Measurements from ENCODE around the gene RPTN. TPM values are rescaled to one million over a fixed set of nuclear protein-coding genes. Genes with fewer than 3 reads are reported as not detected.

RPTN gene
- total RNA-seq, 2 donors from 2014 or later: not detected

- DNase-seq (no peak), ATAC-seq (no peak)
- Histone ChIP-seq H3K27ac (no peak overlapping the region), H3K36me3 (replicated peaks in 1 of 2; ENCODE audit: insufficient read depth in 1 of 2, low read depth in 2 of 2) (no peaks in the 10 kb centered on the region), H3K4me1 (no peaks in the 10 kb centered on the region), H3K4me3 (no peak overlapping the region), H3K27me3 (no peaks in the 10 kb centered on the region), H3K9me3 (no peaks in the 10 kb centered on the region)
- WGBS, 2 donors: 69 to 81% methylated on average over 1 of the region's 1 CpG
- TF ChIP-seq CTCF (IDR thresholded peaks at IDR 0.05) (no peak), POLR2A (IDR thresholded peaks at IDR 0.05) (no peak)
- intact Hi-C loops (cut with DNase I): no loop called here
Measured at GRCh38 chr1:152179566-152179965, 20.5 kb upstream of the RPTN start.

- TF ChIP-seq CTCF (IDR thresholded peaks at IDR 0.05) (no peak), POLR2A (IDR thresholded peaks at IDR 0.05) (no peak)
- intact Hi-C loops (cut with DNase I): no loop called here
- no peaks in the 10 kb centered on the region for H3K27me3 ChIP-seq
- H3K4me1 ChIP-seq: peaks cover 4% of the 10 kb centered on the region
- ATAC-seq (no peak), DNase-seq (no peak)
- no peak overlapping the region for H3K27ac ChIP-seq
- no peak overlapping the region for H3K4me3 ChIP-seq
- WGBS, 2 donors: 63 to 78% methylated on average over 5 of the region's 5 CpGs
- H3K36me3 ChIP-seq (replicated peaks in 1 of 2; ENCODE audit: insufficient read depth in 1 of 2, low read depth in 2 of 2): no peaks in the 10 kb centered on the region
- no peaks in the 10 kb centered on the region for H3K9me3 ChIP-seq
Measured at GRCh38 chr1:152170287-152170905, 11.4 kb upstream of the RPTN start.

- no peak overlapping the region for H3K4me3 ChIP-seq
- H3K27me3 ChIP-seq: no peaks in the 10 kb centered on the region
- peaks cover 4% of the 10 kb centered on the region for H3K4me1 ChIP-seq
- no peaks in the 10 kb centered on the region for H3K36me3 ChIP-seq (replicated peaks in 1 of 2; ENCODE audit: insufficient read depth in 1 of 2, low read depth in 2 of 2)
- intact Hi-C loops (cut with DNase I): no loop called here
- no peak overlapping the region for H3K27ac ChIP-seq
- H3K9me3 ChIP-seq: no peaks in the 10 kb centered on the region
- no peak for TF ChIP-seq POLR2A (IDR thresholded peaks at IDR 0.05)
- no peak for TF ChIP-seq CTCF (IDR thresholded peaks at IDR 0.05)
- 76 to 78% methylated on average over 4 of the region's 4 CpGs for WGBS, 2 donors
- ATAC-seq: no peak
- DNase-seq: no peak
Measured at GRCh38 chr1:152169366-152170025, 10.5 kb upstream of the RPTN start.

- DNase-seq: no peak
- peaks cover 4% of the 10 kb centered on the region for H3K4me1 ChIP-seq
- no peak overlapping the region for H3K27ac ChIP-seq
- WGBS, 2 donors: 27 to 38% methylated on average over 1 of the region's 1 CpG
- no peak overlapping the region for H3K4me3 ChIP-seq
- no peaks in the 10 kb centered on the region for H3K36me3 ChIP-seq (replicated peaks in 1 of 2; ENCODE audit: insufficient read depth in 1 of 2, low read depth in 2 of 2)
- intact Hi-C loops (cut with DNase I): no loop called here
- peak; percentile 41 for ATAC-seq
- TF ChIP-seq POLR2A (IDR thresholded peaks at IDR 0.05) (no peak), CTCF (IDR thresholded peaks at IDR 0.05) (no peak)
- H3K27me3 ChIP-seq: no peaks in the 10 kb centered on the region
- H3K9me3 ChIP-seq: no peaks in the 10 kb centered on the region
Measured at GRCh38 chr1:152168535-152168868, 9.5 kb upstream of the RPTN start.
